Measurements from ENCODE around the gene A4GALT.

Gene A4GALT

DNA sequence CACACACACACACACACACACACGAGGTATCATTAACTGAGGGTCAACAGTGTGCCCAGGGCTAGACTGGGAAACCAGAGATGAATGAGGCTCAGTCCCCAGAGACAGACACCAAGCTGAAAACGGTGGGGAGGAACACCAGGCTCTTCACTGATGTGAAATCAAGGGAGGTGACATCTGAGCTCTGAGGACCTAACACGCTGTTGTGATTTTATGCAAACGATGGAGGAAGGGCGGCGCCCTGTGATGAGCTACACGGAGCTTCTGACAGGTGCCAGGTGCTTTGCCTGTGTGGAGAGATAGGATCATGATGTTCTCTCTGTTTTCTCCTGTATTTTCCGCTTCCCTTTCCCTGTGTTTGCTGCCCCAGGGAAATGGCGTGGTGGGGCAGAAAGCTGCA is 65.0 kb downstream of the A4GALT start:
- DNase-seq (ENCODE audit: low read depth, low spot score) = no peak
- CTCF ChIA-PET = interaction anchor here (1.5 to 9.6 kb wide), 3 partner anchors 8 to 166 kb away, joined by 5 to 62 read pairs (median 11); no protein-coding TSS in a partner anchor
- POLR2A ChIA-PET = no interaction called here
- TF ChIP-seq, protein P1, sequence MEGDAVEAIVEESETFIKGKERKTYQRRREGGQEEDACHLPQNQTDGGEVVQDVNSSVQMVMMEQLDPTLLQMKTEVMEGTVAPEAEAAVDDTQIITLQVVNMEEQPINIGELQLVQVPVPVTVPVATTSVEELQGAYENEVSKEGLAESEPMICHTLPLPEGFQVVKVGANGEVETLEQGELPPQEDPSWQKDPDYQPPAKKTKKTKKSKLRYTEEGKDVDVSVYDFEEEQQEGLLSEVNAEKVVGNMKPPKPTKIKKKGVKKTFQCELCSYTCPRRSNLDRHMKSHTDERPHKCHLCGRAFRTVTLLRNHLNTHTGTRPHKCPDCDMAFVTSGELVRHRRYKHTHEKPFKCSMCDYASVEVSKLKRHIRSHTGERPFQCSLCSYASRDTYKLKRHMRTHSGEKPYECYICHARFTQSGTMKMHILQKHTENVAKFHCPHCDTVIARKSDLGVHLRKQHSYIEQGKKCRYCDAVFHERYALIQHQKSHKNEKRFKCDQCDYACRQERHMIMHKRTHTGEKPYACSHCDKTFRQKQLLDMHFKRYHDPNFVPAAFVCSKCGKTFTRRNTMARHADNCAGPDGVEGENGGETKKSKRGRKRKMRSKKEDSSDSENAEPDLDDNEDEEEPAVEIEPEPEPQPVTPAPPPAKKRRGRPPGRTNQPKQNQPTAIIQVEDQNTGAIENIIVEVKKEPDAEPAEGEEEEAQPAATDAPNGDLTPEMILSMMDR (IDR thresholded peaks at IDR 0.05; ENCODE audit: insufficient read depth, low read length, missing control alignments) = no peak
- H3K4me3 ChIP-seq (ENCODE audit: low read depth, low read length) = no peak overlapping the region

DNA sequence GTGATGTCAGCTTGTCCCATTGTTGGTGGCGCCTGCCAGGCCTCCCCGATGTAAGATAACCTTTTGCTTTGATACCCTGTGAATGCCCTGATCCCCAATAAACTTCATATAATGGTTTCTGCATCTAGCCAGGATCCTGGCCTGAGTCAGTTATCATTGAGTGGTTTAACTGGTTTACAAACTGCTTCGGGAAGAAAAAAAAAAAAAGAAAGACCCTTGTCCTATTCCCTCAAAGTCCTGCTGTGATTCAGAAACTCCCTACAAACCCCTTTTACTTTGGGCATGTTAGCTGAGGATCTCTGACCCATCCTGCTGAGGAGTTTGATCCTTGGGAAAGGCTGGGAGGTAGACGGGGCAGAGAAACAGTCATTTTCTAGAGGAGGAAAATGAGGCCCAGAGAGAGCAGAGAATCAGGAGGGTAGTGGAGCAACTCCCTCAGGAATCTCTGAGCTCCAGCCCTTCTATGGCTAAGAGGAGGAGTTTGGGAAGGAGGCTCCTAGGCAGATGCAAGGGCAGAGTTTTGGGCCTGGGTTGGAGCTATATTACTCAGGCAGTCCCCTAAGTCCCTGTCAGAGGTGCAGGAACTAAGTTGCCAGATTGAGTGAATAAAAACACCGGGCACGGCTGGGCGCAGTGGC is 66.1 kb downstream of the A4GALT start:
- TF ChIP-seq, protein P1 (IDR thresholded peaks at IDR 0.05; ENCODE audit: insufficient read depth, low read length, missing control alignments) = no peak
- POLR2A ChIA-PET = no interaction called here
- CTCF ChIA-PET = interaction anchor here (0.9 to 9.6 kb wide), 4 partner anchors 9 to 167 kb away, joined by 3 to 62 read pairs (median 8); no protein-coding TSS in a partner anchor
- no peak for DNase-seq (ENCODE audit: low read depth, low spot score)
- no peak overlapping the region for H3K4me3 ChIP-seq (ENCODE audit: low read depth, low read length)

DNA sequence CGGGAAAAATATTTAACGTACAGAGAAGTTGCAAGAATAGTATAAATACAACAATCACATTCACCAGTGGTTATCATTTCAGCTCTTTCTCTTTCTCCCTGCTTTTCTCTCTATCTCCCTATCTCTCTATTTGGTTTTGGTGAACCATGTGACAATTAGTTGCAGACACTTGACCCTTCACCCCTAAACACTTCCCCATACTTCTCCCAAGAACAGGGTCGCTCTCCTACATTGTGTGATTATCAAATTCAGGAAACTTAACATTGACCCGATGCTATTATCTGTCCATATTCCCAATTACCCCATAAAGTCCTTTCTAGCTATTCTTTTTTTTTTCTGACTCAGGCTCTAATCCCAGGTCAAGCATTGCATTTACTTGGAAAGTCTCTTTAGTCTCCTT is 66.7 kb downstream of the A4GALT start:
- POLR2A ChIA-PET = no interaction called here
- TF ChIP-seq, protein P1 (IDR thresholded peaks at IDR 0.05; ENCODE audit: insufficient read depth, low read length, missing control alignments) = no peak

DNA sequence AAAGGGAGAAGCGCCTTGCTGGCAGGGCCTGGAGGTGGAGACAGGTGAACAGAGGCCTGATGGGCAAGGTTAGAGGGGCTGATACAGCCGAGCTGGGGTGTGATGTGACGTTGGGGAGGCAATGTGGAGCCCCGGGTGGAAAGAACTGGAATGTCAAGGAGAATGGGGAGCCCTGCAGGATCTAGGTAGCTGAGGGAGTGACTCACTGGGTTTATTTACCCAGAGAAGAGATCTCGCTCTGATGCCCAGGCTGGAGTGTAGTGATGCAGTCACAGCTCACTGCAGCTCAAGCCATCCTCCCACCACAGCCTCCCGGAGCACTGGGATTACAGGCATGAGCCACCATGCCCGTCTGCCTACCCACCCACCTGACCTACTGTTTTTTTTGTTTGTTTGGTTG is 69.5 kb downstream of the A4GALT start:
- CTCF ChIA-PET = interaction anchor here (0.9 to 1.2 kb wide), 4 partner anchors 9 to 171 kb away, joined by 3 to 4 read pairs (median 4); no protein-coding TSS in a partner anchor
- POLR2A ChIA-PET = interaction anchor here (0.6 kb wide), 1 partner anchor 66 kb away, joined by 3 read pairs; no protein-coding TSS in a partner anchor
- no peak overlapping the region for H3K4me3 ChIP-seq (ENCODE audit: low read depth, low read length)
- no peak for DNase-seq (ENCODE audit: low read depth, low spot score)
- TF ChIP-seq, protein P1 (IDR thresholded peaks at IDR 0.05; ENCODE audit: insufficient read depth, low read length, missing control alignments) = no peak

More for the DNA sequence above, 66.7 kb downstream of the A4GALT start:
- no peak overlapping the region for H3K4me3 ChIP-seq (ENCODE audit: low read depth, low read length)
- no peak for DNase-seq (ENCODE audit: low read depth, low spot score)
- CTCF ChIA-PET = interaction anchor here (0.9 to 9.6 kb wide), 4 partner anchors 9 to 168 kb away, joined by 3 to 62 read pairs (median 8); no protein-coding TSS in a partner anchor

DNA sequence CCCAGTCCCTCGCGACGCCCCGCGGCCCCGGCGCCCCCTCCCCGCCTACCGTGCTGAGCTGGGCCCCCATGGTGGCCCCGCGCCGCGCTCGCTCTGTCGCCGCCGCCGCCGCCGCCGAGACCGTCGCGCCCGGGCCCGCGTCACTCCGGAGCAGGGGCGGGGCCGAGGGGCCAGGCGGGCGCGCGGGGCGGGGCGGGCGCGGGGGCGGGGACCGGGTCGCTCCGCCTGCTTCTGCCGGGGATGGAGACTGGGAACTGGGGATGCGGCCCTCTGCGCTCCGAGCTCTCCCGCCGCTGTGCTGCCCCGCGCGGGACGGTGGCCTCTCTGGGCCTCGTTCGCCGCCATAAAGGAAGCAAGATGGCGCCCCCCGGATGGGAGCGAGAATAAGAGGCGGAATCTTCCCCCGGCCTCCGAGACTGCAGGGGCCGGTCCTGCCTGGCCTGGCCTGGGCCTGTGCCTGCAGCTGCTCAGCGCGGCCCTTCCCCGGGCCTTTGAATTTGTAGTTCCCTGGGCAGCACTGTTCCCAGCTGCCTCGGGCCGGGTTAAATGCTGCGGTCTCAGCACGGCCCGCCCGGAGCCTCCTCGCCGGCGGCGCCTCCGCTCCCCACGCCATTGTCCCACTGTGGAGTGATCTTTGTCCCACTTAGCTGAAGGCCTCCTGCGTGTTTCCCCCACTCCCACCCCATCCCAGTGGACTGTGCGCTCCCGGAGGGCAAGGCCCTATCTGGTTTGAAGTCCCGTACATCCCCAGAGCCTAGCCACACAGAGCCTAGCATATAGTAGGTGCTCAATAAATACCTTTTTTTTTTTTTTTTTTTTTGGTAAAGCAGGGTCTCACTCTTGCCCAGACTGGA is 71.2 kb downstream of the A4GALT start, which contains the start of gene CYB5R3:
Gene CYB5R3, minus strand, starts transcription at position 147 of the 854 bp plus-strand sequence. Its CDS starts 77 bp downstream, at position 70.
- peak within 1 kb of the TSS; percentile 91 for H3K4me3 ChIP-seq (ENCODE audit: low read depth, low read length)
- no peak for DNase-seq (ENCODE audit: low read depth, low spot score)
- ChIA-PET CTCF (interaction anchor here (0.6 to 2.2 kb wide), 9 partner anchors 8 to 171 kb away, joined by 3 to 8 read pairs (median 3); no protein-coding TSS in a partner anchor), POLR2A (interaction anchor here (0.7 to 2.1 kb wide), 8 partner anchors 13 to 170 kb away, joined by 3 to 15 read pairs (median 3); partner anchors contain the start of gene POLDIP3)
- TF ChIP-seq, protein P1 (IDR thresholded peaks at IDR 0.05; ENCODE audit: insufficient read depth, low read length, missing control alignments) = peak; percentile 17

All from AG04449 (cell line).